ENCODE results near the gene GOLGA7B. TPM values are rescaled to one million over a fixed set of nuclear protein-coding genes. Genes with fewer than 3 reads are reported as not detected.

Gene GOLGA7B
- total RNA-seq, 1 experiment from 2014 or later: 1.1 TPM

DNA sequence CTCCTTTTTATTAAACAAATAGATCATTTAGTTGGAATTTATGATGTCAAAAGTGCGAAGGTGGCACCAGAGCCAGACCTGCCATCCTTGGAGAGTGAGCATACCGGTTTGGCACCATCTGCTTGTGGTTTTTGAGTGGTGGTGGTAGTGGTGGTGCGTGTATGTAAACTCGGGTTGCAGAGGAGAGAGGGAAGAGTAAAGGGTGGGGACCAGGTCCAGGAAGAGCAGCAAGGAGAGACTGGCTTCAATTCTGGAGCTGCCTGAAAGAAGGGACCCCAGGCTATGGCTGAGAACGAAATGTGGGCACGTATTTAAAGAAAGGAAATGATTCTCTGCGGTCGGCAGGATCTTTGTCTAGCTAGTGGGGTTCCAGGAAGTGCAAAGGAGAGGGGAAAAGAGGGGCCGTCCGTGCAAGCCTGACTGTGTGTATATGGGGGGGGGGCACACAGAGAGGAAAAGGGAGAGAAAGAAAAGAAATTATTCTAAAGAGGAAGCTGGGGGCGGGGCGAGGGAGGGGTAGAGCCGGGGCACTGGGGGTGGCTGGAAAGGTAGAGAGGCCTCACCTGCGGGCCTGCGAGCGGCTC lies 448 bp upstream of the GOLGA7B start:
- Histone ChIP-seq H3K27ac (peak overlapping the region; percentile 79), H3K4me3 (peak overlapping the region; percentile 63), H3F3A (ENCODE audit: insufficient read depth, low read depth) (peaks cover 4% of the 10 kb centered on the region; the same call in 1 of the 2 replicates), H3K4me2 (peak overlapping the region; percentile 57), H3K9me3 (ENCODE audit: insufficient read depth, low read depth) (no peaks in the 10 kb centered on the region), H4K20me1 (ENCODE audit: insufficient read depth) (no peaks in the 10 kb centered on the region), H3K9me2 (ENCODE audit: insufficient read depth) (no peaks in the 10 kb centered on the region), H3K79me2 (ENCODE audit: low read depth) (0 out of 2 replicates have a peak, but pooled peaks cover 9% of the 10 kb centered on the region), H3K36me3 (ENCODE audit: low read depth) (no peaks in the 10 kb centered on the region), H2AFZ (peak overlapping the region; percentile 72; the same call in 1 of the 2 replicates), H3K27me3 (ENCODE audit: insufficient read depth, low read depth) (no peaks in the 10 kb centered on the region), H3K4me1 (replicated peaks; ENCODE audit: insufficient read depth) (peaks cover 36% of the 10 kb centered on the region)
- no TSS peak for BruUV-seq (replicated peaks)
- DNase-seq: peak; percentile 74 to 93
- TF ChIP-seq, protein P1, sequence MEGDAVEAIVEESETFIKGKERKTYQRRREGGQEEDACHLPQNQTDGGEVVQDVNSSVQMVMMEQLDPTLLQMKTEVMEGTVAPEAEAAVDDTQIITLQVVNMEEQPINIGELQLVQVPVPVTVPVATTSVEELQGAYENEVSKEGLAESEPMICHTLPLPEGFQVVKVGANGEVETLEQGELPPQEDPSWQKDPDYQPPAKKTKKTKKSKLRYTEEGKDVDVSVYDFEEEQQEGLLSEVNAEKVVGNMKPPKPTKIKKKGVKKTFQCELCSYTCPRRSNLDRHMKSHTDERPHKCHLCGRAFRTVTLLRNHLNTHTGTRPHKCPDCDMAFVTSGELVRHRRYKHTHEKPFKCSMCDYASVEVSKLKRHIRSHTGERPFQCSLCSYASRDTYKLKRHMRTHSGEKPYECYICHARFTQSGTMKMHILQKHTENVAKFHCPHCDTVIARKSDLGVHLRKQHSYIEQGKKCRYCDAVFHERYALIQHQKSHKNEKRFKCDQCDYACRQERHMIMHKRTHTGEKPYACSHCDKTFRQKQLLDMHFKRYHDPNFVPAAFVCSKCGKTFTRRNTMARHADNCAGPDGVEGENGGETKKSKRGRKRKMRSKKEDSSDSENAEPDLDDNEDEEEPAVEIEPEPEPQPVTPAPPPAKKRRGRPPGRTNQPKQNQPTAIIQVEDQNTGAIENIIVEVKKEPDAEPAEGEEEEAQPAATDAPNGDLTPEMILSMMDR (conservative IDR thresholded peaks at IDR 0.05): no peak
- TF ChIP-seq EZH2 (IDR thresholded peaks at IDR 0.05; ENCODE audit: low read depth): no peak
- CTCF ChIA-PET: interaction anchor here (0.6 kb wide), 1 partner anchor 32 kb away, joined by 3 read pairs; no protein-coding TSS in a partner anchor
- intact Hi-C loops (cut with micrococcal nuclease; ENCODE audit: unreplicated experiment): loop anchor here (2.0 kb wide), 1 partner anchor 34 kb away; no protein-coding TSS in a partner anchor
- POLR2A ChIA-PET (ENCODE audit: unreplicated experiment): no interaction called here

DNA sequence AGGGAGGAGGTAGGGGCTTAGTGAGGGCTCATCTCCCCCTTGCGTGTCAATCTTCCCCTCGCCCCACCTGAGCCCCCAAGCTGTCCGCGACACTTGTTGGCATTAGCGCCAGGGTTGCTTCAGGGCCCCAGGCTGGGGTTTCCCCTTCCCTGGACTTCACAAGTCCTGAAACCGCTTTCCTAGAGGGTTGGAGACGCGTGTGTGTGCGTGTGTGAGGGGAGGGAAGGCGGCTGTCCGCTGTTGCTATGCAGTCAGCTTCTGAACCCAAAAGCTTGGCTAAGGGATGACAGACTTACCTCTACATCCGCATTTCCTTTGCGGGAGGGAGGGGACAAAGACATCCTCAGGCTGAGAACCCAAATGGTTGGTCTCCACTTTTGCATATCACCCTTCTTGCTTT lies 803 bp downstream of the GOLGA7B start:
- H4K20me1 ChIP-seq (ENCODE audit: insufficient read depth): no peaks in the 10 kb centered on the region
- H3K4me2 ChIP-seq: peak overlapping the region; percentile 75
- H3K9me3 ChIP-seq (ENCODE audit: insufficient read depth, low read depth): no peaks in the 10 kb centered on the region
- no peaks in the 10 kb centered on the region for H3K9me2 ChIP-seq (ENCODE audit: insufficient read depth)
- no TSS peak for BruUV-seq (replicated peaks)
- peaks cover 8% of the 10 kb centered on the region; the same call in 1 of the 2 replicates for H3F3A ChIP-seq (ENCODE audit: insufficient read depth, low read depth)
- H3K36me3 ChIP-seq (ENCODE audit: low read depth): no peaks in the 10 kb centered on the region
- peak overlapping the region; percentile 54; the same call in 1 of the 2 replicates for H3K4me3 ChIP-seq
- ChIA-PET CTCF (no interaction called here), POLR2A (ENCODE audit: unreplicated experiment) (no interaction called here)
- H3K27me3 ChIP-seq (ENCODE audit: insufficient read depth, low read depth): no peaks in the 10 kb centered on the region
- intact Hi-C loops (cut with micrococcal nuclease; ENCODE audit: unreplicated experiment): no loop called here
- 0 out of 2 replicates have a peak, but pooled peaks cover 9% of the 10 kb centered on the region for H3K79me2 ChIP-seq (ENCODE audit: low read depth)
- H3K4me1 ChIP-seq (replicated peaks; ENCODE audit: insufficient read depth): peaks cover 48% of the 10 kb centered on the region
- H2AFZ ChIP-seq: no peak overlapping the region
- H3K27ac ChIP-seq: no peak overlapping the region
- DNase-seq: no peak
- TF ChIP-seq EZH2 (IDR thresholded peaks at IDR 0.05; ENCODE audit: low read depth): no peak
- TF ChIP-seq, protein P1 (conservative IDR thresholded peaks at IDR 0.05): no peak

DNA sequence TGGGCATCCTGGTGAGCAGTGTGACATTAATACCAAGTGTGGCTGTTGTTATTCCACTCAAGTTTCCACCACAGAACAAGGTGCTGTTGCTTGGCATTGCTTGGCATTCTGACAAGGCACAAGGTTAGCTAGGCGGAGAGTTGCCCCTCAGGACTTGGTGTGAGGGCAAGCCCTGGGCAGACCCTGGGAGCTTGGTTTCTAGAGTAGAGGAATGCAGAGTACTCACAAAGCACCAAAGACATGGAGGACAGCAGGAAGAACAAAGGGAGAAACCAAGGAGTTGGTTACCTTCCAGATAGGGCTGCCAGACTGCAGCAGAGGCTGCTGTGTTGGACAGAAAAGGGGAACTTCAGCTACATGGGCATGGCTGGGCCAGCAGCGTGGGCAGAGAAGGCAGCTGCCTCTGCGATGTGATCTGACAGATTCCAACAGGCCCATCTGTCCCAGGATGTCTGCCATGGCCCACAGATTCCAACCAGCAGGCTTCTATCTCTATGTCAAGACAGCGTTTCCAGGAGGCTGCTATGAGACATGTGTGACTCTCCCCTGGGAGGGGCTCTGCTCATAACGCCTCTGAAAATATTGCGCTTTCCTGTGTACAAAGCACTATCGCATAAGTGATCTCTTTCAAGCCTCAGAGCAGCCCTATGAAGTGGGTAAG lies 1.8 kb downstream of the GOLGA7B start:
- H3F3A ChIP-seq (ENCODE audit: insufficient read depth, low read depth): peaks cover 8% of the 10 kb centered on the region; the same call in 1 of the 2 replicates
- BruUV-seq (replicated peaks): no TSS peak
- peak overlapping the region; percentile 75; the same call in 1 of the 2 replicates for H3K4me2 ChIP-seq
- H3K4me1 ChIP-seq (replicated peaks; ENCODE audit: insufficient read depth): peaks cover 48% of the 10 kb centered on the region
- H3K27ac ChIP-seq: no peak overlapping the region
- ChIA-PET POLR2A (ENCODE audit: unreplicated experiment) (no interaction called here), CTCF (no interaction called here)
- H4K20me1 ChIP-seq (ENCODE audit: insufficient read depth): no peaks in the 10 kb centered on the region
- no peaks in the 10 kb centered on the region for H3K9me3 ChIP-seq (ENCODE audit: insufficient read depth, low read depth)
- H2AFZ ChIP-seq: no peak overlapping the region
- no peaks in the 10 kb centered on the region for H3K36me3 ChIP-seq (ENCODE audit: low read depth)
- no peak overlapping the region; the same call in 1 of the 2 replicates for H3K4me3 ChIP-seq
- TF ChIP-seq, protein P1 (conservative IDR thresholded peaks at IDR 0.05): no peak
- TF ChIP-seq EZH2 (IDR thresholded peaks at IDR 0.05; ENCODE audit: low read depth): no peak
- H3K27me3 ChIP-seq (ENCODE audit: insufficient read depth, low read depth): no peaks in the 10 kb centered on the region
- 0 out of 2 replicates have a peak, but pooled peaks cover 9% of the 10 kb centered on the region for H3K79me2 ChIP-seq (ENCODE audit: low read depth)
- no peak for DNase-seq
- intact Hi-C loops (cut with micrococcal nuclease; ENCODE audit: unreplicated experiment): no loop called here
- no peaks in the 10 kb centered on the region for H3K9me2 ChIP-seq (ENCODE audit: insufficient read depth)
